Lower leg skin (tissue), 3 donors: ENCODE data around the gene MKRN2OS.

Source experiments
- CTCF ChIP-seq, 3 donors: fragments of 450-650 bp; IDR thresholded peaks; one replicate each; pipeline ENCODE4 v1.5.1; 2016; ENCODE audit warnings: antibody characterized with exemption in 3 of 3, mild to moderate bottlenecking in 3 of 3, moderate library complexity in 2 of 3
- POLR2A ChIP-seq, 2 donors: fragments of 450-650 bp; IDR thresholded peaks; one replicate each; pipeline ENCODE4 v1.6.1; 2016 to 2017; ENCODE audit warnings: antibody characterized with exemption in 2 of 2, mild to moderate bottlenecking in 1 of 2, moderate library complexity in 1 of 2

- no peak for TF ChIP-seq POLR2A (IDR thresholded peaks at IDR 0.05)
- no peak for TF ChIP-seq CTCF (IDR thresholded peaks at IDR 0.05)
Measured at GRCh38 chr3:12518261-12519028, 26.9 kb downstream of the MKRN2OS start.
